Fibroblast of pulmonary artery (primary cell): ENCODE data around the gene BRI3.
"Not testable (repeated sequence)": the region's sequence is repeated elsewhere in the genome, so short reads cannot be mapped to it uniquely, and the experiment has no call there.

Source experiments
- DNase-seq: peaks from one replicate; pipeline ENCODE4 v3.0.0-alpha.2; 2010; ENCODE audit warnings: low read depth
- H3K4me3 ChIP-seq: replicated peaks from 2 replicates; pipeline ENCODE4 v1.5.1; 2011; ENCODE audit warnings: low read depth, mild to moderate bottlenecking, control low read depth, low read length, moderate library complexity
- TF ChIP-seq, protein P1 (sequence below): IDR thresholded peaks from 2 replicates; pipeline ENCODE4 v1.5.1; 2011; ENCODE audit warnings: mild to moderate bottlenecking, control low read depth, low read length, inconsistent platforms; ENCODE audit errors: missing control alignments

Gene BRI3

DNA sequence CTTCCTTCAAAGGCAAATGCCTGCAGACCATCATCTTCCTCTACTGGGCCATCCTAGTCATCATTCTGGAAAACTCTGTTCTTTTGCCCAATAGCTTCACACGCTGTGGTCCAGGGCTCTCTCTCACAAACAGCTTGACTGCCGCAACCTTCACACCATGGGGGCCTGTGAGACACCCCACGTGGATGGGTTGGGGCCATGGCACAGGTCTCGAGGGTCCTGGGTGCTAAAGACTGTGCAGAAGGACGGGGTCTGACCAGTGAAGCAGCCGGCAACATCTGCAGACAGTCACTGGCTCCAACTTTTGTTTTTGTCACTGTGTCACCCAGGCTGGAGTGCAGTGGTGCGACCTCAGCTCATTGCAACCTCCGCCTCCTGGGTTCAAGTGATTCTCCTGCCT lies 28.1 kb downstream of the BRI3 start:
- DNase-seq = no peak
- TF ChIP-seq, protein P1, sequence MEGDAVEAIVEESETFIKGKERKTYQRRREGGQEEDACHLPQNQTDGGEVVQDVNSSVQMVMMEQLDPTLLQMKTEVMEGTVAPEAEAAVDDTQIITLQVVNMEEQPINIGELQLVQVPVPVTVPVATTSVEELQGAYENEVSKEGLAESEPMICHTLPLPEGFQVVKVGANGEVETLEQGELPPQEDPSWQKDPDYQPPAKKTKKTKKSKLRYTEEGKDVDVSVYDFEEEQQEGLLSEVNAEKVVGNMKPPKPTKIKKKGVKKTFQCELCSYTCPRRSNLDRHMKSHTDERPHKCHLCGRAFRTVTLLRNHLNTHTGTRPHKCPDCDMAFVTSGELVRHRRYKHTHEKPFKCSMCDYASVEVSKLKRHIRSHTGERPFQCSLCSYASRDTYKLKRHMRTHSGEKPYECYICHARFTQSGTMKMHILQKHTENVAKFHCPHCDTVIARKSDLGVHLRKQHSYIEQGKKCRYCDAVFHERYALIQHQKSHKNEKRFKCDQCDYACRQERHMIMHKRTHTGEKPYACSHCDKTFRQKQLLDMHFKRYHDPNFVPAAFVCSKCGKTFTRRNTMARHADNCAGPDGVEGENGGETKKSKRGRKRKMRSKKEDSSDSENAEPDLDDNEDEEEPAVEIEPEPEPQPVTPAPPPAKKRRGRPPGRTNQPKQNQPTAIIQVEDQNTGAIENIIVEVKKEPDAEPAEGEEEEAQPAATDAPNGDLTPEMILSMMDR = no peak
- no peak overlapping the region for H3K4me3 ChIP-seq

DNA sequence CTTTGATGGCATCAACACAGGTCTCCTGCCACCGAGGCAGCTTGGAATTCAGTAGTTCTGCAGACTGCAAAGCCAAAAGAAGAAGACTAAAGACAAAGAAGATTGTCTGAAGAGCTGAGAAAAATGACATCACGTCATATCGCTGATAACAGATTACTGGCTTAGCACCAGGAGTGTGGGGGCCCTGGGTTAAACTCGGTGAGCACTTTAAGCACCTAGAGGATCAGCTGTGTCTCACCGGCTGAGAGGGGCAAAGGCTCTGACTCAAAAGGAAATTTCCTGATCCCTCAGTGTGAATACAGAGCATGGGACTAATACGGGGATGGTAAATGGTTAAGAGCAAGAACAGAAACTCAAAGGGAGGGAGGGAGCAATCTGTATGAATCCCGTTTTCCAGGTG lies 30.7 kb downstream of the BRI3 start:
- DNase-seq = no peak
- no peak overlapping the region for H3K4me3 ChIP-seq
- TF ChIP-seq, protein P1 = no peak

DNA sequence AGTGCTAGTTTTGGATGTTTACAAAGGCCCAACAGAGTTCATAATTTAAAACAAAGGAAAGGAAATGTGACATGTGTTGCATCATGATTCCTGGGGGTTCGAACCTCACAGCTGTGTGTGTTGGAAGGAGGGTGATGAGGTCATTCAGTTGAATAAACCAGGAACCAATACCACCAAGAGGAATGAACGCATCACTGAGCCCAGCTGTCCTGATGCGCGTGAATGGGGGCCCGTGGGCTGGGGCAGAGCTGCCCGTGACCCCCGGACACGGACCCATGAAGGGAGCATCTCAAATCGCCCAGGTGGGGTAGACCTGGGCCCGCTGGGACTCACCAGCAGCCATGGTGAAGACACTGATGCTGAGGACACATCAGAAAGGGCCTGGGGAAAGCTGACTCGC lies 33.0 kb downstream of the BRI3 start:
- TF ChIP-seq, protein P1 = no peak
- peak; percentile 40 for DNase-seq

DNA sequence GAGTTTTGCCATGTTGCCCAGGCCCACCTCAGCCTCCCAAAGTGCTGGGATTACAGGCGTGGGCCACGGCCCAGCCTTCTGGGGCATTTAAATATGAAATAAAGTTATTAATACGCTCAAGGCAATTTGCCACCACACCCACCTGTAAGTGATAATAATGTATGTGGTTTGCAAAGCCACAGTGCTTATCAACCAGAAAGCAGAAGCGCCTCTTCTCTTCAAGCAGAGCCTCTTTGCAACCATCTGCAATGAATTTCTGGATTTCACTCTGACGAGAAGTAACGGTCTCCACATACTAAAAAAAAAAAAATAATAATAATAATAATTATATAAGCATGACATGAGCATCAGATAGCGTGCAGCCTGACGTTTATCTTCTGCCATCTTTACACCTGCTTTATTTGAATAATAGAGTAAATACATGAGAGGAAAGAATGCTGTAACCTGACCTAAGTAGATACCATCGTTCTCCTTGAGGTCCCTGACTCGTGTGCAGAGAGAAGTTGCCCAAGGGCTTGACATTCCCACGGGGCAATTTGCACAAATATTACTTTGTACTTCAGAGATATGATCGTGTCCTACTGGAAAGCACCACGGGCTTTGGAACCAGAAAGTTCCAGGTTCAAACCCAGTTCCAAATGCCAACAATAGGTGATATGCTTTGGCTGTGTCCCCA lies 34.0 kb downstream of the BRI3 start:
- TF ChIP-seq, protein P1 = no peak
- no peak overlapping the region for H3K4me3 ChIP-seq
- DNase-seq = no peak

More for the DNA sequence above, 33.0 kb downstream of the BRI3 start:
- H3K4me3 ChIP-seq = no peak overlapping the region

DNA sequence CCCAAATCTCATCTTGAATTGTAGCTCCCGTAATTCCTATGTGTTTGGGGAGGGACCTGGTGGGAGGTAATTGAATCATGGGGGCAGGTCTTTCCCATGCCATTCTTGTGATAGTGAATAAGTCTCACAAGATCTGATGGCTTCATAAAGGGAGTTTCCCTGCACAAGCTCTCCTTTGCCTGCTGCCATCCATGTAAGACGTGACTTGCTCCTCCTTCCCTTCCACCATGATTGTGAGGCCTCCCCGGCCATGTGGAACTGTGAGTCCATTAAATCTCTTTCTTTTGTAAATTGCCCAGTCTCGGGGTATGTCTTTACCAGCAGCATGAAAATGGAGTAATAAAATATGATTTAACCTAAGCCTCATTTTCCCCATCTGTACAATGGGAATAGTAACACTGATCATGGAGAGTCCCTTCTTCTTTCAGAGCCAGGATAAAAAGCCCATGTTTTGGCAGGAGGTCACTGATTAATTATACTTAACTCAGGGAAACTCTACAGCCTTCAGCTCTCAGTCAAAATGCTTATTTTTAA lies 34.6 kb downstream of the BRI3 start:
- not testable (repeated sequence) for H3K4me3 ChIP-seq

DNA sequence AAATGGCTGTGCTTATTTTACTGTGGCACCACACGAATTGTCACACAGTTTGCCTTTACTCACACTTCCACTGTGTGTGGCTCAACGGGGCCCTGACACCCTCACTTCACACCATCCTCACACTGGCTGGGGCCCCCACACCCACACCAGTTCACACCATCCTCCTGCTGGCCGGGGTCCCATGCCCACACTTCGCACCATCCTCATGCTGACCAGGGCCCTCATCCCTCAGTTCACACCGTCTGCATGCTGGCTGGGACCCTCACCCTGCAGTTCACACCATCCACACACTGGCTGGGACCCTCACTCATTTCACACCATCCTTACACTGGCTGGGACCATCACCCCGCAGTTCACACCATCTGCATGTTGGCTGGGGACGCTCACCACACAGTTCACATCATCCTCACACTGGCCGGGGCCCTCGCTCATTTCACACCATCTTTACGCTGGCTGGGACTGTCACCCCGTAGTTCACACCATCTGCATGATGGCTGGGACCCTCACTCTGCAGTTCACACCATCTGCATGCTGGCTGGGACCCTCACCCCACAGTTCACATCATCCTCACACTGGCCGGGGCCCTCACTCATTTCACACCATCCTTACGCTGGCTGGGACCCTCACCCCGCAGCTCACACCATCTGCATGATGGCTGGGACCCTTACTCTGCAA lies 36.0 kb downstream of the BRI3 start:
- H3K4me3 ChIP-seq = no peak overlapping the region
- TF ChIP-seq, protein P1 = no peak
- DNase-seq = no peak

More for the DNA sequence above, 34.6 kb downstream of the BRI3 start:
- DNase-seq = not testable (repeated sequence)

DNA sequence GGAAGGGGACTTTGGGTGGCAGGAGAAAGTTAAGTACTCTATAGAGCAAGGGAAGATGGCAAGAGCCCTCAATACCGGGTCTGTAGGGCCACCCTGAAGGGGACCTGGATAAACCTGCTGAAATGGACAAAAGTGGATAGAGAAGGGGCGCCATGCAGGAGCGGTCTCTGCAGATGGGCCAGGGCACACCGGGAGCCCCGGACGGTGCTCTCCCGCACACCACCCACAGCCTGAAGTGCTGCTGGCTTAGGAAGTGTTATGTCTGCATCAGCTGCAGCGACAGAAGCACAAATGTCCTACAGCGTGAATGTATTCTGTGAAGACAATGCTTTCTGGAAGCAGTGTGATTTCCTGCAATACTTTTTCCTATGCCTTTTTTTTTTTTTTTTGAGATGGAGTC lies 37.7 kb downstream of the BRI3 start:
- TF ChIP-seq, protein P1 = no peak
- no peak overlapping the region for H3K4me3 ChIP-seq
- no peak for DNase-seq
